Upper lobe of left lung (tissue), 6 donors: ENCODE results near the gene SOX5. TPM values are rescaled to one million over a fixed set of nuclear protein-coding genes. Genes with fewer than 3 reads are reported as not detected.

Experiments
- ATAC-seq, 2 donors: fragments of 200-7000 bp; cut with Tn5 transposase; one replicate each; pipeline ENCODE4 v1.9.1; 2022; ENCODE audit warnings: mild to moderate bottlenecking in 2 of 2, moderate library complexity in 2 of 2; ENCODE audit not compliant: low FRiP score in 2 of 2
- DNase-seq, 2 donors: peaks; one replicate each; pipeline ENCODE4 v3.0.0-alpha.2; 2019 to 2020
- H3K27ac ChIP-seq, 4 donors: fragments of 200-600 bp; sonication (generic); one replicate each; pipeline ENCODE4 v1.5.1; 2016 to 2019
- H3K27me3 ChIP-seq, 4 donors: fragments of 200-600 bp; sonication (generic); one replicate each; pipeline ENCODE4 v1.5.1; 2017 to 2019
- H3K36me3 ChIP-seq, 4 donors: fragments of 200-600 bp; sonication (generic); one replicate each; pipeline ENCODE4 v1.5.1; 2016 to 2019
- H3K4me1 ChIP-seq, 4 donors: fragments of 200-600 bp; sonication (generic); one replicate each; pipeline ENCODE4 v1.5.1; 2018 to 2019
- H3K4me3 ChIP-seq, 4 donors: fragments of 200-600 bp; sonication (generic); one replicate each; pipeline ENCODE4 v1.5.1; 2017 to 2019; ENCODE audit warnings: mild to moderate bottlenecking in 2 of 4, moderate library complexity in 1 of 4
- H3K9me3 ChIP-seq, 4 donors: fragments of 200-600 bp; sonication (generic); one replicate each; pipeline ENCODE4 v1.5.1; 2018 to 2019
- EP300 ChIP-seq, 4 donors: sonication (generic); formaldehyde crosslinking; IDR thresholded peaks; one replicate each; pipeline ENCODE4 v1.5.1; 2017; ENCODE audit warnings: antibody characterized with exemption in 4 of 4, control low read depth in 2 of 4
- POLR2A ChIP-seq, 4 donors: fragments of 450-650 bp; IDR thresholded peaks; one replicate each; pipeline ENCODE4 v1.5.1; 2016 to 2017; ENCODE audit warnings: antibody characterized with exemption in 4 of 4, mild to moderate bottlenecking in 2 of 4
- POLR2AphosphoS5 ChIP-seq, 2 donors: sonication (generic); formaldehyde crosslinking; IDR thresholded peaks; one replicate each; pipeline ENCODE4 v1.5.1; 2017; ENCODE audit warnings: antibody characterized with exemption in 2 of 2
- WGBS, 2 donors: methylation state at CpG; one replicate each; pipeline ENCODE4 v1.1.5; 2017 to 2018; 5-methylcytosine and 5-hydroxymethylcytosine counted together
- total RNA-seq, 6 donors: library from RNA; depleted of rRNA in 4 of 6; stranded (reverse); fragments of >200 nt in 4 of 6; gene quantifications; one replicate each; pipeline versions ENCODE4 v1.1.0 to v1.2.1, GENCODE V29; 2016 to 2021
- TF ChIP-seq, protein P1 (sequence below), 6 experiments: fragments of 450-650 bp in 4 of 6; fragments of 200-600 bp in 2 of 6; sonication (generic) in 2 of 6; IDR thresholded peaks; one replicate each; pipeline ENCODE4 v1.5.1; 2016 to 2019; ENCODE audit warnings: antibody characterized with exemption in 6 of 6
- donor health status: DM: no; HTN: no; CAD: no; lungs with moderate emphysema.
- donor health status: DM: no; HTN: yes; CAD: no; lungs with severe emphysema.

Gene SOX5
- total RNA-seq, 6 donors from 2014 or later: 9.6 to 31.4 (median 14.5) TPM

DNA sequence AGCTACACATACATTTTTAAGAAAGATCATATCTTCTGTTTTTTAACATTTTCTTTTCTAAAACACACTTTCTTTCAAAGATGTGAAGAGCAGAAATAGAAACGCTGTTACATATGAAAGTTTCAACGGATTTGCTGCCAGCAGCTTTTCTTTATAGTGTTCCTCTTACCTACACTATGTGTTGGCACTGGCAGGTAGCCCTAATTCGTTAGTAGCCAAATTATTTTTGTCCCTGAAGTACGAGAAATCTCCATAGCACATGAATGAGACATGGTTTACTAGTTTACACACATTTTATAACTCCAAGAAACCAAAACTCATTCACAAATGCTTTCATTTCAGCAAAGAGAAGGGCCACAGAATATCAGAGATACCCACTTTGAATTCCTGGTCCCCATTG lies 6.6 kb downstream of the SOX5 start:
- 79 to 83% methylated on average over 4 of the region's 4 CpGs for WGBS, 2 donors
- Histone ChIP-seq H3K27ac (no peak overlapping the region), H3K4me1 (no peaks in the 10 kb centered on the region), H3K36me3 (no peaks in the 10 kb centered on the region), H3K27me3 (no peaks in the 10 kb centered on the region), H3K9me3 (no peaks in the 10 kb centered on the region), H3K4me3 (no peak overlapping the region)
- TF ChIP-seq POLR2AphosphoS5 (IDR thresholded peaks at IDR 0.05) (no peak), EP300 (IDR thresholded peaks at IDR 0.05) (no peak), POLR2A (IDR thresholded peaks at IDR 0.05) (no peak)
- TF ChIP-seq, protein P1, sequence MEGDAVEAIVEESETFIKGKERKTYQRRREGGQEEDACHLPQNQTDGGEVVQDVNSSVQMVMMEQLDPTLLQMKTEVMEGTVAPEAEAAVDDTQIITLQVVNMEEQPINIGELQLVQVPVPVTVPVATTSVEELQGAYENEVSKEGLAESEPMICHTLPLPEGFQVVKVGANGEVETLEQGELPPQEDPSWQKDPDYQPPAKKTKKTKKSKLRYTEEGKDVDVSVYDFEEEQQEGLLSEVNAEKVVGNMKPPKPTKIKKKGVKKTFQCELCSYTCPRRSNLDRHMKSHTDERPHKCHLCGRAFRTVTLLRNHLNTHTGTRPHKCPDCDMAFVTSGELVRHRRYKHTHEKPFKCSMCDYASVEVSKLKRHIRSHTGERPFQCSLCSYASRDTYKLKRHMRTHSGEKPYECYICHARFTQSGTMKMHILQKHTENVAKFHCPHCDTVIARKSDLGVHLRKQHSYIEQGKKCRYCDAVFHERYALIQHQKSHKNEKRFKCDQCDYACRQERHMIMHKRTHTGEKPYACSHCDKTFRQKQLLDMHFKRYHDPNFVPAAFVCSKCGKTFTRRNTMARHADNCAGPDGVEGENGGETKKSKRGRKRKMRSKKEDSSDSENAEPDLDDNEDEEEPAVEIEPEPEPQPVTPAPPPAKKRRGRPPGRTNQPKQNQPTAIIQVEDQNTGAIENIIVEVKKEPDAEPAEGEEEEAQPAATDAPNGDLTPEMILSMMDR (IDR thresholded peaks at IDR 0.05): no peak
- DNase-seq (no peak), ATAC-seq (no peak)

DNA sequence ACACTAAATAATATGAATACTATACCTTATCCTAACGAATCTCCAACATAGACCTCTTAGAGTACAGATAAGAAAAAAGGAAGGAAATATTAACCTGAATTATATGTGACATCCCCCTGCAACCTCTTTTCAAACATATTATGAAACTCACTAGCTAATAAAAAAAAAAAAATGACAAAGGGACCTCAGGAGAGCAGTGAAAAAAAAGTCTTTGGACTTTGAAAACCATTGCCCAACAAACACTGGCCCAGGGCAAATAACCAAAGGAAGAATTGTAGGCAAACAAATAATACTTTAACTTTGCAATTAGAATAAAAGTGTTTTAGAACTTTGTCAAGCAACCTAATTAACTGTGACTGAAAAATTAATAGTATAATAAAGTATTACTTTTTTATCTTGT lies 7.7 kb downstream of the SOX5 start:
- Histone ChIP-seq H3K9me3 (no peaks in the 10 kb centered on the region), H3K27me3 (no peaks in the 10 kb centered on the region), H3K36me3 (no peaks in the 10 kb centered on the region), H3K4me3 (no peak overlapping the region), H3K4me1 (no peaks in the 10 kb centered on the region), H3K27ac (no peak overlapping the region)
- DNase-seq: no peak
- no peak for ATAC-seq
- WGBS, 2 donors: 46 to 75% methylated on average over 1 of the region's 1 CpG
- TF ChIP-seq POLR2AphosphoS5 (IDR thresholded peaks at IDR 0.05): no peak
- no peak for TF ChIP-seq EP300 (IDR thresholded peaks at IDR 0.05)
- TF ChIP-seq POLR2A (IDR thresholded peaks at IDR 0.05): no peak
- TF ChIP-seq, protein P1 (IDR thresholded peaks at IDR 0.05): no peak

DNA sequence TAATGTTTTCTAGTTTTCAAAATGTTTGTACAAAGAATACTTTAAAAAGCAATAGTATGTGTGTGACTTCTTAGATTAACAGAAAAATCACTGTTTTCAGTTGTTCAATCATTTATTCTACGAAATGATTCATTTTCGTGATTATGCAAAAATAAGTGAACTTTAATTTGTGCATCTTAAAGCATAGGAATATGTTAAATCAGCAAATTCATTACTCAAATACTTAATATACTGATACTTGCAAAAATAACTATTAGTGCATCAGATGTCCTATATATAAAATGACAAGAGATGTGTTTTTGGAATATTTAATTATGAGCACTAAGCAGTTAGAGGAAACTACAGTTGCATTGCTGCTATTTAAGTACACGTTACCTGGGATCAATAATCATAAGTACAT lies 11.0 kb downstream of the SOX5 start:
- H3K4me3 ChIP-seq: no peak overlapping the region
- no peak overlapping the region for H3K27ac ChIP-seq
- no peaks in the 10 kb centered on the region for H3K27me3 ChIP-seq
- WGBS, 2 donors: 93 to 97% methylated on average over 3 of the region's 3 CpGs
- no peak for DNase-seq
- H3K9me3 ChIP-seq: no peaks in the 10 kb centered on the region
- H3K4me1 ChIP-seq: no peaks in the 10 kb centered on the region
- TF ChIP-seq POLR2AphosphoS5 (IDR thresholded peaks at IDR 0.05) (no peak), POLR2A (IDR thresholded peaks at IDR 0.05) (no peak), EP300 (IDR thresholded peaks at IDR 0.05) (no peak)
- TF ChIP-seq, protein P1 (IDR thresholded peaks at IDR 0.05): no peak
- no peaks in the 10 kb centered on the region for H3K36me3 ChIP-seq
- no peak for ATAC-seq

DNA sequence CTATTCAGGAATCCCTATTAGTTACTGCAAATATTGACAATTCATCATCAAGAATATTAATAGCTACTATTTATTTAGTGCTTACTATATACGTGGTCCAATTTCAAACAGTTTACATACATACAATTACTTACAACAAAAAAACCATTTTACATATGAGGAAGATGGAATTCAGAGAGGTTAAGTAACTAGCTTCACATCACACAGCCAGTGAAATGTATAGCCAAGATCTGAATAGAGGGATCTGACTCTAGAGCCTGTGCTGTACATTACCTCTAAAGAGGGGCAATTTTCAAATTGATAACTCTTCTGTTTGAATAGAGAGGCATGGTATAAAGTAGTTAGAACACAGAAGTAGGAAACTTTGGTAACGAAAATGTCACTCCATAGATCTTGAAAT lies 18.3 kb downstream of the SOX5 start:
- H3K27me3 ChIP-seq: no peaks in the 10 kb centered on the region
- WGBS, 2 donors: 64 to 68% methylated on average over 2 of the region's 2 CpGs

DNA sequence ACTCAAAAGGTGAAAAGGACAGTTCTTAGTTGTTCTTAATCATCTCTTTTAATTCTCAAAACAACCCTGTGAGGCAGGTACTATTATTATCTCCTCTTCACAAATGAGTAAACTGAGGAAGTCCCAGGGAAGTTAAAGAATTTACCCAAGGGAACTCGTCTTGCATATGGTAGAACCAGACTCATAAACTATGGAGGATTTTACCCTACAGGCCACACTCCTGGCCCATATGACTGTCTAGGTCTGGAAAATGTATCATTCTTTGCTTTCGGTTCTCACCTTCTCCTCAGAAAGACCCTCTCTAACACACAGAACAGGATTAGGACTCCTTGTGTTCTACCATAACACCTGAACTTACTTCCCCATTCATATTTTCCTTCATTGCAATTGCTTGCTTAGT lies 18.9 kb downstream of the SOX5 start:
- Histone ChIP-seq H3K27ac (no peak overlapping the region), H3K9me3 (no peaks in the 10 kb centered on the region), H3K4me1 (no peaks in the 10 kb centered on the region), H3K36me3 (no peaks in the 10 kb centered on the region), H3K27me3 (no peaks in the 10 kb centered on the region), H3K4me3 (no peak overlapping the region)
- TF ChIP-seq EP300 (IDR thresholded peaks at IDR 0.05) (no peak), POLR2A (IDR thresholded peaks at IDR 0.05) (no peak)
- TF ChIP-seq, protein P1 (IDR thresholded peaks at IDR 0.05): no peak
- ATAC-seq (no peak), DNase-seq (no peak)
- WGBS, 2 donors: 73 to 93% methylated on average over 2 of the region's 2 CpGs

More for the DNA sequence above, 18.3 kb downstream of the SOX5 start:
- Histone ChIP-seq H3K9me3 (no peaks in the 10 kb centered on the region), H3K4me3 (no peak overlapping the region), H3K27ac (no peak overlapping the region), H3K4me1 (no peaks in the 10 kb centered on the region), H3K36me3 (no peaks in the 10 kb centered on the region)
- no peak for DNase-seq
- TF ChIP-seq EP300 (IDR thresholded peaks at IDR 0.05): no peak
- TF ChIP-seq, protein P1 (IDR thresholded peaks at IDR 0.05): no peak
- TF ChIP-seq POLR2A (IDR thresholded peaks at IDR 0.05): no peak
- no peak for TF ChIP-seq POLR2AphosphoS5 (IDR thresholded peaks at IDR 0.05)
- no peak for ATAC-seq
